GM23248 (cell line): Measurements from ENCODE around the gene FAM174B.

Experiments
- EZH2 ChIP-seq: fragments of 200-600 bp; sonication (generic); IDR thresholded peaks from 2 replicates; pipeline ENCODE4 v1.6.1; 2018; ENCODE audit warnings: antibody characterized with exemption, mild to moderate bottlenecking; ENCODE audit not compliant: insufficient read depth, poor library complexity, severe bottlenecking
- EZH2phosphoT487 ChIP-seq: fragments of 200-600 bp; sonication (generic); IDR thresholded peaks from 2 replicates; pipeline ENCODE4 v1.6.1; 2018; ENCODE audit warnings: antibody characterized with exemption, moderate library complexity, mild to moderate bottlenecking, low read depth; ENCODE audit not compliant: insufficient read depth

GRCh38 chr15:92586966-92587365 lies 68.6 kb downstream of the FAM174B start:
- TF ChIP-seq EZH2phosphoT487 (no peak), EZH2 (no peak)
